ENCODE data around the gene KIR3DL1. TPM values are rescaled to one million over a fixed set of nuclear protein-coding genes. Genes with fewer than 3 reads are reported as not detected.
"Not testable (repeated sequence)": the region's sequence is repeated elsewhere in the genome, so short reads cannot be mapped to it uniquely, and the experiment has no call there.

The KIR3DL1 gene
- total and polyA plus RNA-seq, 2 donors (not counting 1 experiment from before 2014, with no cell fraction given): not detected

DNA sequence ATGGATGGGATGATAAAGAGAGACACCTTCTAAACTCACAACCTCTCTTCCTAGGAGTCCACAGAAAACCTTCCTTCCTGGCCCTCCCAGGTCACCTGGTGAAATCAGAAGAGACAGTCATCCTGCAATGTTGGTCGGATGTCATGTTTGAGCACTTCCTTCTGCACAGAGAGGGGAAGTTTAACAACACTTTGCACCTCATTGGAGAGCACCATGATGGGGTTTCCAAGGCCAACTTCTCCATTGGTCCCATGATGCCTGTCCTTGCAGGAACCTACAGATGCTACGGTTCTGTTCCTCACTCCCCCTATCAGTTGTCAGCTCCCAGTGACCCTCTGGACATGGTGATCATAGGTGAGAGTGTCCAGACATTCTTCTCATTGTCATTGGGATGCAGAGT, 21.3 kb downstream of the KIR3DL1 start:
- not testable (repeated sequence) for H3K9me3 ChIP-seq (ENCODE audit: control insufficient read depth, insufficient read depth, low read depth, low read length); H4K20me1 ChIP-seq (ENCODE audit: control insufficient read depth, extremely low read depth, insufficient read depth, low read length); H3K27ac ChIP-seq (ENCODE audit: insufficient read depth, low read length); H2AFZ ChIP-seq (ENCODE audit: low read length); H3K4me3 ChIP-seq (replicated peaks in 1 of 4; ENCODE audit: control extremely low read depth in 1 of 4, insufficient read depth in 1 of 4, low read depth in 3 of 4, low read length in 4 of 4); H3K4me1 ChIP-seq (ENCODE audit: control insufficient read depth, extremely low read depth, insufficient read depth, low read length); H3K79me2 ChIP-seq (ENCODE audit: control insufficient read depth, insufficient read depth, low read length); H3K4me2 ChIP-seq (ENCODE audit: extremely low read depth, insufficient read depth, low read length); H3K36me3 ChIP-seq (ENCODE audit: control insufficient read depth, insufficient read depth, low read length); H3K27me3 ChIP-seq (ENCODE audit: control insufficient read depth, insufficient read depth, low read length); H3K9ac ChIP-seq (ENCODE audit: insufficient read depth, low read length); DNase-seq (ENCODE audit: low read depth in 2 of 2)

DNA sequence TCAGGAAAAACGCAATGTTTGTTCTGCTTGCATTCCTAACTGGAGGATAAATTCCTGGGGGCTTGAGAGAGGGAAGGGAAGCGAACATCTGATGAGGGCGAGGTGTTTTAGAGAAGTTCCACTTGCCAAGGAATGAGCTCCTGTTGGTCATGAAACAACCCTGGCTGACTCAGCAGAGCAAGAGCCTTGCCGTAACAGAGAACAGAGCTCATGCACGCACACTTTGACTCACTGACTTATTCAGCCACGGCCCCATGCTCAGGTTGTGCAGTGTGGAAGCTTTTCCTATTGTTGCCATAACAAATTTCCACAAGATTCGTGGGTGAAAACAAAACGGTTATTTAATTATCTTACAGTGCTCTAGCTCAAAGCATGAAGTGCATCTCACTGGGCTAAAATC, 26.9 kb downstream of the KIR3DL1 start:
- H3K79me2 ChIP-seq (ENCODE audit: control insufficient read depth, insufficient read depth, low read length); H3K36me3 ChIP-seq (ENCODE audit: control insufficient read depth, insufficient read depth, low read length); H3K4me1 ChIP-seq (ENCODE audit: control insufficient read depth, extremely low read depth, insufficient read depth, low read length); H3K4me3 ChIP-seq (replicated peaks in 1 of 4; ENCODE audit: control extremely low read depth in 1 of 4, insufficient read depth in 1 of 4, low read depth in 3 of 4, low read length in 4 of 4); DNase-seq (ENCODE audit: low read depth in 2 of 2); H3K9ac ChIP-seq (ENCODE audit: insufficient read depth, low read length); H2AFZ ChIP-seq (ENCODE audit: low read length); H3K4me2 ChIP-seq (ENCODE audit: extremely low read depth, insufficient read depth, low read length); H3K9me3 ChIP-seq (ENCODE audit: control insufficient read depth, insufficient read depth, low read depth, low read length); H3K27ac ChIP-seq (ENCODE audit: insufficient read depth, low read length); H3K27me3 ChIP-seq (ENCODE audit: control insufficient read depth, insufficient read depth, low read length); H4K20me1 ChIP-seq (ENCODE audit: control insufficient read depth, extremely low read depth, insufficient read depth, low read length): not testable (repeated sequence)

DNA sequence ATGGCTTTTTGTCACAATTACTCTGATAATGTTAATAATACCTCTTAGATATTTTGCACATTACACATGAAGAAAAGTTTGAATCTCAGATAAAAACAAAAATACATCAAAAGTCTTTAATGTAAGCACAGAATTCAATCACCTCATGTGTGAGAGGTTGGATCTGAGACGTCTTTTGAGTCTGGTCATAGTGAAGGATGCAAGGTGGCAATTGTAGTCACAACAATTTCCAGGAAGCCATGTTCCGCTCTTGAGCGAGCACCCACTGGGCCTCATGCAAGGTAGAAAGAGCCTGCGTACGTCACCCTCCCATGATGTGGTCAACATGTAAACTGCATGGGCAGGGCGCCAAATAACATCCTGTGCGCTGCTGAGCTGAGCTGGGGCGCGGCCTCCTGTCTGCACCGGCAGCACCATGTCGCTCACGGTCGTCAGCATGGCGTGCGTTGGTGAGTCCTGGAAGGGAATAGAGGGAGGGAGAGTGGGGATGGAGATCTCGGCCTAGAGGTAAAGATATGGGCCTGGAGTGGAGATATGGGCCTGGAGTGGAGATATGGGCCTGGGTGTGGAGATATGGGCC, 33.9 kb downstream of the KIR3DL1 start, which contains the start of gene KIR3DL2:
TSS of gene KIR3DL2 (plus strand) at position 383 of the 580 bp plus-strand sequence. CDS start at position 416, 33 bp downstream.
- not testable (repeated sequence) for H3K27ac ChIP-seq (ENCODE audit: insufficient read depth, low read length); H3K79me2 ChIP-seq (ENCODE audit: control insufficient read depth, insufficient read depth, low read length); H2AFZ ChIP-seq (ENCODE audit: low read length); H3K4me1 ChIP-seq (ENCODE audit: control insufficient read depth, extremely low read depth, insufficient read depth, low read length); H3K4me3 ChIP-seq (replicated peaks in 1 of 4; ENCODE audit: control extremely low read depth in 1 of 4, insufficient read depth in 1 of 4, low read depth in 3 of 4, low read length in 4 of 4); H3K4me2 ChIP-seq (ENCODE audit: extremely low read depth, insufficient read depth, low read length); H4K20me1 ChIP-seq (ENCODE audit: control insufficient read depth, extremely low read depth, insufficient read depth, low read length); H3K27me3 ChIP-seq (ENCODE audit: control insufficient read depth, insufficient read depth, low read length); H3K9me3 ChIP-seq (ENCODE audit: control insufficient read depth, insufficient read depth, low read depth, low read length); DNase-seq (ENCODE audit: low read depth in 2 of 2); H3K36me3 ChIP-seq (ENCODE audit: control insufficient read depth, insufficient read depth, low read length); H3K9ac ChIP-seq (ENCODE audit: insufficient read depth, low read length)

DNA sequence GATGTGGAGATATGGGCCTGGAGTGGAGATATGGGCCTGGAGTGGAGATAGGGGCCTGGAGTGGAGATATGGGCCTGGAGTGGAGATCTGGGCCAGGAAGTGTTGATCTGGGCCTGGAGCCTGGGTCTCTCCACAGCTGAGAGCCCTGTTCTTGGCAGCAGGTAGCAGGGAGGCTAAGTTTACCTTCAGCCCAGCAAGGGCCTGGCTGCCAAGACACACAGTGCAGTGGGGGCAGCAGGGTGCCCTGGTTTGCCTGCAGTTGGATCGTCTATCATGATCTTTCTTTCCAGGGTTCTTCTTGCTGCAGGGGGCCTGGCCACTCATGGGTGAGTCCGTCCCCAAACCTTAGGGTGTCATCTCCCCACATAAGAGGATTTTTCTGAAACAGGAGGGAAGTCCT, 34.7 kb downstream of the KIR3DL1 start:
- H3K4me2 ChIP-seq (ENCODE audit: extremely low read depth, insufficient read depth, low read length): no peak overlapping the region

More for the DNA sequence above, 34.7 kb downstream of the KIR3DL1 start:
- no peak overlapping the region for H3K4me3 ChIP-seq (replicated peaks in 1 of 4; ENCODE audit: control extremely low read depth in 1 of 4, insufficient read depth in 1 of 4, low read depth in 3 of 4, low read length in 4 of 4)
- TF ChIP-seq, protein P1, sequence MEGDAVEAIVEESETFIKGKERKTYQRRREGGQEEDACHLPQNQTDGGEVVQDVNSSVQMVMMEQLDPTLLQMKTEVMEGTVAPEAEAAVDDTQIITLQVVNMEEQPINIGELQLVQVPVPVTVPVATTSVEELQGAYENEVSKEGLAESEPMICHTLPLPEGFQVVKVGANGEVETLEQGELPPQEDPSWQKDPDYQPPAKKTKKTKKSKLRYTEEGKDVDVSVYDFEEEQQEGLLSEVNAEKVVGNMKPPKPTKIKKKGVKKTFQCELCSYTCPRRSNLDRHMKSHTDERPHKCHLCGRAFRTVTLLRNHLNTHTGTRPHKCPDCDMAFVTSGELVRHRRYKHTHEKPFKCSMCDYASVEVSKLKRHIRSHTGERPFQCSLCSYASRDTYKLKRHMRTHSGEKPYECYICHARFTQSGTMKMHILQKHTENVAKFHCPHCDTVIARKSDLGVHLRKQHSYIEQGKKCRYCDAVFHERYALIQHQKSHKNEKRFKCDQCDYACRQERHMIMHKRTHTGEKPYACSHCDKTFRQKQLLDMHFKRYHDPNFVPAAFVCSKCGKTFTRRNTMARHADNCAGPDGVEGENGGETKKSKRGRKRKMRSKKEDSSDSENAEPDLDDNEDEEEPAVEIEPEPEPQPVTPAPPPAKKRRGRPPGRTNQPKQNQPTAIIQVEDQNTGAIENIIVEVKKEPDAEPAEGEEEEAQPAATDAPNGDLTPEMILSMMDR (conservative IDR thresholded peaks at IDR 0.05 in 1 of 2, IDR thresholded peaks at IDR 0.05 in 1 of 2; ENCODE audit: low read depth in 1 of 2, low read length in 2 of 2): no peak
- TF ChIP-seq EZH2 (IDR thresholded peaks at IDR 0.05; ENCODE audit: low read length, missing control alignments): no peak
- no peak overlapping the region for H2AFZ ChIP-seq (ENCODE audit: low read length)
- H3K79me2 ChIP-seq (ENCODE audit: control insufficient read depth, insufficient read depth, low read length): no peaks in the 10 kb centered on the region
- DNase-seq (ENCODE audit: low read depth in 2 of 2): no peak
- no peaks in the 10 kb centered on the region for H3K4me1 ChIP-seq (ENCODE audit: control insufficient read depth, extremely low read depth, insufficient read depth, low read length)
- no peaks in the 10 kb centered on the region for H3K9me3 ChIP-seq (ENCODE audit: control insufficient read depth, insufficient read depth, low read depth, low read length)
- no peaks in the 10 kb centered on the region for H3K36me3 ChIP-seq (ENCODE audit: control insufficient read depth, insufficient read depth, low read length)
- no peak overlapping the region for H3K27ac ChIP-seq (ENCODE audit: insufficient read depth, low read length)
- H3K9ac ChIP-seq (ENCODE audit: insufficient read depth, low read length): no peak overlapping the region
- H3K27me3 ChIP-seq (ENCODE audit: control insufficient read depth, insufficient read depth, low read length): no peaks in the 10 kb centered on the region
- no peaks in the 10 kb centered on the region for H4K20me1 ChIP-seq (ENCODE audit: control insufficient read depth, extremely low read depth, insufficient read depth, low read length)

Measured in fibroblast of lung (primary cell).